HG02588 (cell line): Measurements from ENCODE around the gene RANBP17.
A peak's percentile ranks its signal among the peaks of the same experiment; 100 is the strongest.
"Not testable (repeated sequence)": the region's sequence is repeated elsewhere in the genome, so short reads cannot be mapped to it uniquely, and the experiment has no call there.

Experiments
- ATAC-seq: cut with Tn5 transposase; IDR thresholded peaks from one replicate; pipeline ENCODE4 v1.9.1; 2021; ENCODE audit warnings: mild to moderate bottlenecking, moderate library complexity; ENCODE audit not compliant: unreplicated experiment

Gene RANBP17

GRCh38 chr5:171143926-171144325 is 282.1 kb downstream of the RANBP17 start:
- ATAC-seq: no peak

DNA sequence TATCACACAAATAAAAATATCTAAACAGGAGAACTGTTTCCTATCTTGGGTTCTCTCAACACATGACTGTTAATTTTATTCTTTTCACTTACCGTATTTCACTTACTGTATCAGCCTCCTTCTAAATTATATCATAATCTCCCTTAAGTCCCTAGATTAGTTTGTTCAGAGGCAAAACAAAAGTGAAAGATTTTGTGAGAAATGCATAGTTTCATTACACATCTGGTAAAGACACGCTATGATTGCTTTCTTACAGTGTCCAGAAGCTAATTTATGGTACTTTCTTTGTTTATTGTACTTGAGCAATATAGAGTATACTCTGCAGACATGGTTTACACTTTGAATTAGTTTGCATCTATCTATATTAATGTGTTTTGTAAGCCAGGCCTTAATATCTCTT is 287.5 kb downstream of the RANBP17 start:
- peak; percentile 78 for ATAC-seq

DNA sequence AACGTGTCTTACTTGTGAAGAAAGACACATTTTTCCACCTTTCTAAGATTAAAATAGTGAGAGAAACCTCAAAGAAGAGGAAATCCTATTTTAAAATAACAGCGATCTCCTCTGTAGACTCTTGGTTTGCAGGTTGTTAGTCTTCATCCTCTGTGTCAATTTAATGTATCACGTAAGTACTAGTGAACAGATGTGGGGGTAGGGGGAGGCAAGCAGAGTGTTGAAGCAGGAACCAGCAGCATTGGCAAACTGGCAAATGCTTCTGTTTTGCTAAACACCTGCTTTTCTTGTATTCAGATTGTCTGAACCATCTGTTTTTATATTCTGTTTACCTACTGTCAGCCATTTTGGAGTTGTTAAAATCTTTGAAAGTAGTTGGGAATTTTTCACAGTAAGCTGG is 288.0 kb downstream of the RANBP17 start:
- ATAC-seq: peak; percentile 36

- no peak for ATAC-seq
Measured at GRCh38 chr5:171152382-171152781, 290.6 kb downstream of the RANBP17 start.

DNA sequence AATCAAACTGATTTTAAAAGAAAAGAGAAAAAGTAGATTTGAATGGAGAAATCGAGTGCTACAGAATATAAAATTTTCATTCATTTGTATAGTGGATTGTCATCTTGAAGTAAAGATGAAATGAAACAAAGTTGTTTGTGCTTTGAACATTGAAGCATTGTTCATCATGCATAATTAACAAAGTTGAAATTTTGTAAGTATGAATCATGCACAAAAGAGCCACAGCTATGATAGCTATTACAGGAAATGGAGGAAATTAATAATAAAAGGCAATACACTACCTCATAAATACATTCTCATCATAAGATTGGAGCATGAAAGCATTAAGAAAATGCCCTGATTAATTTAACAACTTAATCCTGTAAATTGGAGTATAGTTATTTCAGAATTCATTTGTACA is 293.8 kb downstream of the RANBP17 start:
- ATAC-seq: no peak

GRCh38 chr5:171157276-171157675 is 295.5 kb downstream of the RANBP17 start:
- ATAC-seq: no peak

- no peak for ATAC-seq
Measured at GRCh38 chr5:171157775-171158174, 296.0 kb downstream of the RANBP17 start.

DNA sequence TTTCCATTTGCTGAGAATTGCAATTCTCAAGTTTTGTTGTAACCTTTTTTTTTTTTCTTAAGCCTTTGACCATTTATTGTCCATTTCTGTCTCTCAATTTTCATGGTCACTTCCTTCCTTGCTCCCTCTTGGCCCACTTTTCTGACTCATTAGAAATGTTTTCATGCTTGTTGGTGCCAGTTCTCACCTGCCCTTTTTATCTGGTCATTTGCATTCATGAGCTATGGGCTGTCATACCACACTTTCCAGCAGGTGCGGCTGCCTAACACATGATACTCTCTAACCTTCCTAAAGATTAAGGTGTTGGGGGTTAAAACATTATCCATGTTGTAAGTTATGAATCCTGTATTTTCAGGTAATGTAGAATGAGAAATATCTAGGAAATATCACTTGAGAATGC is 296.8 kb downstream of the RANBP17 start:
- no peak for ATAC-seq

- no peak for ATAC-seq
Measured at GRCh38 chr5:171162165-171162564, 300.3 kb downstream of the RANBP17 start.

- ATAC-seq: peak; percentile 57
Measured at GRCh38 chr5:171162596-171162995, 300.8 kb downstream of the RANBP17 start.

- no peak for ATAC-seq
Measured at GRCh38 chr5:171166766-171167165, 304.9 kb downstream of the RANBP17 start.

- no peak for ATAC-seq
Measured at GRCh38 chr5:171168171-171168570, 306.4 kb downstream of the RANBP17 start.

DNA sequence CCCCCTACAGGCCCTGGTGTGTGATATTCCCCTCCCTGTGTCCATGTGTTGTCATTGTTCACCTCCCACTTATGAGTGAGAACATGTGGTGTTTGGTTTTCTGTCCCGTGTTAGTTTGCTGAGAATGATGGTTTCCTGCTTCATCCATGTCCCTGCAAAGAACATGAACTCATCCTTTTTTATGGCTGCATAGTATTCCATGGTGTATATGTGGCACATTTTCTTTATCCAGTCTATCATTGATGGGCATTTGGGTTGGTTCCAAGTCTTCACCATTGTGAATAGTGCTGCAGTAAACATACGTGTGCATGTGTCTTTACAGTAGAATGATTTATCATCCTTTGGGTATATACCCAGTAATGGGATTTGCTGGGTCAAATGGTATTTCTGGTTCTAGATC is 313.1 kb downstream of the RANBP17 start:
- not testable (repeated sequence) for ATAC-seq

DNA sequence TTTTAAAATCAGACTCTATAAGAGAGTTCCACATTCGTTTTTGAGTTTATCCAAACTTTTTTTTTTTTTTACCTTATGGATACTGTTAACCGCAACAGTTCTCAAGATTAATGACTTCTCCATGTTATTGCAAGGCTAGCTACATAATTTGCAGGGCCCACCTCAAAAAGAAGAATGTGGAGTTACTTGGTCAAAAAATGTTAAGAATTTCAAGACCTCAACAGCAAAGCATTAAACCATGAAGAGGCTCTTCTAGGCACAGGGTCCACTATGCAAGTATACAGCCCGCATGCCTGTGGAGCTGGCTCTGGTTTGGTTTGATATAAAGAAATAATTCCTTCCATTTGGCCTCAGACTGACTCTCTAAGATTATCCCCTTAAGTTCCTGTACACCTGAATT is 313.9 kb downstream of the RANBP17 start:
- no peak for ATAC-seq

DNA sequence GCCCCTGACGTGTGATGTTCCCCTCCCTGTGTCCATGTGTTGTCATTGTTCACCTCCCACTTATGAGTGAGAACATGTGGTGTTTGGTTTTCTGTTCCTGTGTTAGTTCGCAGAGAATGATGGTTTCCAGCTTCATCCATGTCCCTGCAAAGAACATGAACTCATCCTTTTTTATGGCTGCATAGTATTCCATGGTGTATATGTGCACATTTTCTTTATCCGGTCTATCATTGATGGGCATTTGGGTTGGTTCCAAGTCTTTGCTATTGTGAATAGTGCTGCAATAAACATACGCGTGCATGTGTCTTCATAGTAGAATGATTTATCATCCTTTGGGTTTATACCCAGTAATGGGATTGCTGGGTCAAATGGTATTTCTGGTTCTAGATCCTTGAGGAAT is 316.4 kb downstream of the RANBP17 start:
- not testable (repeated sequence) for ATAC-seq

DNA sequence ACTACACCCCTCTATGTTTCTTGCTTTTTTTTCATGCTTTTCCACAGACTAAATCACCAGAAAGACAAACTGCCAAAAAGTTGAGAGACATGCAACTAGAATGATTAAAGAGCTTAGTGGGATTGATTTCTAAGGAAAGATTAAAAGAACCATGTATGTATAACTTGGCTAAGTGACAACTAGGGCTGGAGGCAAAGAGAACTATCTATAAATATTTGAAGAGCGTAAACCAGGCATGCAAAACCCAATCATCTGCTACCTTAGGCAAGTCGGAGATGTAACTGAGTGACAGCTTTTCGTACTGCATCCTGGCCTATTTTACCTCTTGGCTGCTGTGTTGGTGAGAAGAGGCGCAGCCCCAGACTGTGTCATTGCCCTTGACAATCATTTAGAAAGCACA is 326.2 kb downstream of the RANBP17 start:
- no peak for ATAC-seq

GRCh38 chr5:171189442-171189841 is 327.6 kb downstream of the RANBP17 start:
- no peak for ATAC-seq

- no peak for ATAC-seq
Measured at GRCh38 chr5:171192111-171192510, 330.3 kb downstream of the RANBP17 start.

DNA sequence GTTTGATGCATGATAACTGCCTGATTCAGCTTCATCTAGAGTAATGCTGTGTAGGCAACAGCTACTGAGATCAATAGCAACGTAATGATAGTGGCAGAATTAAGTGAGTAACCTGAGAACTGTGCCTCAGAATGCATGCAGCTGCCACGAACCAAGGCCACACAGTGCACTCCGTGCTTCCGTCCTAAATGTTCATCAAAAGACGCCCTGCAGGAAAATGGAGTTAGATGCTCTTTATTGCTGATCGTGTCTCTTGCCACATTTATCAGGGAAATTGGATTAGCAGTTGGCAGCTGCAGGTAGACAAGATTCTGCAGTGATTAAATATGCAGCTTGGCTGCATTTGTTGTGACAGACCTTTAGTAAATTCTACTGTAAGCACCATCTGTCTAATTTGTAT is 339.5 kb downstream of the RANBP17 start:
- ATAC-seq: no peak

DNA sequence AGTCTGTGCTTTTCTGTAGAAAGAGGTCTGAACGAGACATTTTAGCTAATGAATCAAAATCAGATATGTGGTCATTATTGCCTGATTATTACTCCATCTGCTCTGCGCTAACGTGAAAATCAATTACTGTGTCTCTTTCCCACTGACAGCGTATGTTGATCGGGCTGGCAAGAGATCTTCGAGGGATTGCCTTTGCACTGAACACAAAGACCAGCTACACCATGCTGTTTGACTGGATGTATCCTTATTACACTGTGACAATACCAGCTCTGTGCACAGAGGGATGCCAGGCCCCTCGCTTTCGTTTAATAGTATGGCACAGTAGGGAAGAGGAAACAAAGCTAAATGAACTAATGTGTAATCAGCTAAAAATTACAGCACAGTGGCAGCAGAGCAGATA is 343.6 kb downstream of the RANBP17 start:
- no peak for ATAC-seq

DNA sequence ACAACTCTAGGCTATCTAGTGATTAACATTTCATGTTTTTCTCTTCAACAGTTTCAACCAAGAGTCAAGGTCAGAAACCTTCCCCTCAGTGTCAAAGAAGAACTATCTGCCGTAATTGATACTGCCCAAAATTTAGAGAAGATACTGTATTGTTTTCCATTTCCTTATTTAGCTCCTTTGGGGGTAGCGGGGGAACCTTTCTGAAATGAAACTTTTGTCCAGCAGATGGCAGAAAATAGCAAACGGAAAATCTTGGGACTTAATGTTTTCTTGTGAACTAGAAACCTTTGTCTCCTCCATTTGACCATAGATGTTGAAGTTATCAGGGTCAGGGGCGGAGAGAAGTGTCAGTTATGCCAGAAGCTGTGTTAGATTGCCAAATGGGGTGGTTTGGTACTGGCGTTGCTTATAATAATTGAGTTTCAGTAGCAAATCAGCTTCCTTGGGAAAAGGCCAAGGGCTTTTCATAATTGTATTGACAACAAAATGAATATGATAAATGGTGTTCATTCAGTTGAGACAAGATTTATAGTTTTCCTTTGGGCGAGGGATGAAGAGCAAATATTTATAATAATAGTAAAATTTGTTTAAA is 345.5 kb downstream of the RANBP17 start:
- no peak for ATAC-seq

GRCh38 chr5:171221916-171222315 is 360.1 kb downstream of the RANBP17 start:
- no peak for ATAC-seq

GRCh38 chr5:171223927-171224326 is 362.1 kb downstream of the RANBP17 start:
- no peak for ATAC-seq
